ENCODE measurements around the gene TKTL2. TPM values are rescaled to one million over a fixed set of nuclear protein-coding genes. Genes with fewer than 3 reads are reported as not detected.

Gene TKTL2
- total RNA-seq, 3 donors from 2014 or later, result 0.12 to 0.22 TPM; not detected in 1

DNA sequence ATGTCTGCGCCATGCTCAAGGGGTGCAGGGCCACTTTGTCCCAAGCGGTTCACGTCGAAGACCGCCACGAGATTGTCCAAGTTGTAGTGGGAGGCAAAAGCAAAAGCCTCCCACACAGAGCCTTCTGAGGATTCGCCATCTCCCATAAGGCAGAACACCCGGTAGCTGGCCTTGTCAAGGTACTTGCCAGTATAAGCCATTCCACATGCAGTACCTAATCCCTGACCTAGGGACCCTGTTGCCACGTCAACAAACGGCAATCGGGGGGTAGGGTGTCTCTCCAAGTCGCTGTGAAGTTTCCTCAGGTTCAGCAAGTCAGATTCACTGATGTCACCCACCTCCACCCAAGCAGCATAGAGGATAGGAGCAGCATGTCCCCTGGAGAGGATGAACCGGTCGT lies 424 bp downstream of the TKTL2 start:
- no peaks in the 10 kb centered on the region for H3K9me3 ChIP-seq
- no peak for DNase-seq
- H3K36me3 ChIP-seq (ENCODE audit: low read depth), result no peaks in the 10 kb centered on the region
- no peak for TF ChIP-seq CTCF (IDR thresholded peaks at IDR 0.05)
- intact Hi-C loops (cut with DNase I, micrococcal nuclease), result no loop called here
- H3K4me3 ChIP-seq, result no peak overlapping the region
- H3K4me1 ChIP-seq (ENCODE audit: low read depth), result no peaks in the 10 kb centered on the region
- ATAC-seq, result no peak

DNA sequence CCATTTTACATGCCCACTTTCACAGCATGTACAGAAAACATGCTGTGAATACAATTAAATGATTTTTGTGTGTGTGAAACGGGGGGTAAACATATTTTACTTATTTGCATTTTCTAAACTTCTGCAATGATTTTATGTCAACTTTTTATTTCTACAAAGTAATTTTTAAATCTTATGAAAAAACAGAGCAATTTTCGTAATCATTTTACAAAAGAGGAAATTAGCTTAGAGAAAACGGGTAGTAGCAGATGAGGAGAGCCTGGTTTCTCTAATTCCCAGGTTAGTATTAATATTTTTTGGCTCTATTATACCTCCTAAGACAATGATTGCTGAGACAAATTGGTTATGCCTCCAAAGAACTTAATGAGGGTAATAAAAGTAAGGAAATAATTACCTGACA lies 3.2 kb downstream of the TKTL2 start:
- TF ChIP-seq CTCF (IDR thresholded peaks at IDR 0.05), result no peak
- Histone ChIP-seq H3K4me3 (no peak overlapping the region), H3K36me3 (ENCODE audit: low read depth) (no peaks in the 10 kb centered on the region), H3K4me1 (ENCODE audit: low read depth) (no peaks in the 10 kb centered on the region), H3K9me3 (no peaks in the 10 kb centered on the region)
- DNase-seq, result no peak
- intact Hi-C loops (cut with DNase I, micrococcal nuclease), result no loop called here
- no peak for ATAC-seq

GRCh38 chr4:163467082-163467770 lies 6.3 kb downstream of the TKTL2 start:
- no peak for TF ChIP-seq CTCF (IDR thresholded peaks at IDR 0.05)
- Histone ChIP-seq H3K36me3 (ENCODE audit: low read depth) (no peaks in the 10 kb centered on the region), H3K4me3 (no peak overlapping the region), H3K4me1 (ENCODE audit: low read depth) (no peaks in the 10 kb centered on the region), H3K9me3 (no peaks in the 10 kb centered on the region)
- intact Hi-C loops (cut with DNase I, micrococcal nuclease), result no loop called here
- ATAC-seq, result no peak
- DNase-seq, result no peak

DNA sequence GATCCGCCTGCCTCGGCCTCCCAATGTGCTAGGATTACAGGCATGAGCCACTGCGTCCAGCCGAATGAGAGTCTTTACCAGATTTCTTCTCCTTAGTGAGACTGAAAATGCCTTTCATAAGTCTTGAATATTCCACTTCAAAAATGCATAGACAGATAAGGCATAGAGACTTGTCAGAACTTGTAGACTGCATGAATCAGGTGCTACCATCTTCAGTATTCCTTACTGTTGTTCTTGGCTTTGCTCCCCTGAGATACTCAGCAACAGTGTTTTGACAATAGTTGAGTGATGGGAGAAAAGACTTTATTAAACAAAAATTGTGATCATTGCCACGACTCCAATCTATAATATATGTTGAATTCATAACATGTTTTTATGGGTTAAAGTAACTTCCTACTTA lies 11.0 kb downstream of the TKTL2 start:
- no peaks in the 10 kb centered on the region for H3K4me1 ChIP-seq (ENCODE audit: low read depth)
- no peak overlapping the region for H3K4me3 ChIP-seq
- ATAC-seq (no peak), DNase-seq (no peak)
- intact Hi-C loops (cut with DNase I, micrococcal nuclease), result no loop called here
- H3K9me3 ChIP-seq, result no peaks in the 10 kb centered on the region
- TF ChIP-seq CTCF (IDR thresholded peaks at IDR 0.05), result no peak
- H3K36me3 ChIP-seq (ENCODE audit: low read depth), result no peaks in the 10 kb centered on the region

DNA sequence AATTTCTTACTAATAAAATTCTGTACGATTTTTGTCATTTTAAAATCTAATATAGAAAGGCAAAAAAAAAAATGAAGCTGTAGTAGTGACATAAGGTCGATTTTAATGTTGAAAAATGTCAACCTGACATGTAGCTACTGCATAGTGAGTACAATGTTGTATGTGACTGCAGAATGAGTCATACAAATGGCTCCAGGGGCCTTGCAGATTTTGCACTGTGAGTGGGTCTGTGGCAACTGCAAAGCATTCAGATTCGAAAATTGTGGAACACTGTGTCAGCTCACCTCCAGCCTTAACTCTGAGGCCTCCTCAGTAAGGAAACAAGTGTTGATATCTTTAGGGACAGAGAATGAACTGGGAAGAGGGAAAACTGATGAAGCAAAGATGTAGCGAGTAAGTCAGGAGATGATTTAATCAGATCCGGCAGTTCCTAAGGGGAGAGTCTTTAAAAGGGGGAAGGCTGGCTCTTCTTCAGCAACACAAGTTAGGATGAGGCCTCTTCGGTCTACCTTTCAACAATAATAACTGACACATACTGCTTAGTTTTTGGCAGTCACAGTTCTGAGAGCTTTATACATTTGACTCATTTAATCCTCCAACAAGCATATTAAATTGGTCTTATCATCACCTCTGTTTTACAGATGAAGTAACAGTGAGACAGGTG lies 24.9 kb downstream of the TKTL2 start:
- Histone ChIP-seq H3K4me3 (no peak overlapping the region), H3K9me3 (no peaks in the 10 kb centered on the region), H3K36me3 (ENCODE audit: low read depth) (no peaks in the 10 kb centered on the region), H3K4me1 (ENCODE audit: low read depth) (no peaks in the 10 kb centered on the region)
- intact Hi-C loops (cut with DNase I, micrococcal nuclease), result no loop called here
- no peak for TF ChIP-seq CTCF (IDR thresholded peaks at IDR 0.05)
- DNase-seq, result no peak
- ATAC-seq, result no peak
